Calu3 (cell line): Measurements from ENCODE around the gene TSPAN9. TPM values are rescaled to one million over a fixed set of nuclear protein-coding genes. Genes with fewer than 3 reads are reported as not detected.

Experiments used
- BruUV-seq: library from RNA; stranded (reverse); fragments of 400-500 nt; replicated peaks from 2 replicates; lab custom pipeline; 2021; lab: Mats Ljungman, UMichigan
- CTCF ChIA-PET: fragments of 300-600 bp; sonication (Branson Sonifier 250); formaldehyde crosslinking; loops from one replicate; lab custom pipeline; 2022; ENCODE audit warnings: antibody characterized with exemption; lab: Charles Lee
- DNase-seq: peaks from one replicate; pipeline ENCODE4 v3.0.0; 2022
- H3K27ac Mint-ChIP-seq: one replicate; pipeline ENCODE4 v1.8.0; 2022; ENCODE audit warnings: mixed read lengths; ENCODE audit not compliant: unreplicated experiment
- H3K27me3 Mint-ChIP-seq: one replicate; pipeline ENCODE4 v1.8.0; 2022; ENCODE audit warnings: mixed read lengths; ENCODE audit not compliant: unreplicated experiment
- H3K36me3 Mint-ChIP-seq: one replicate; pipeline ENCODE4 v1.8.0; 2022; ENCODE audit warnings: mild to moderate bottlenecking, moderate library complexity, mixed read lengths; ENCODE audit not compliant: insufficient read depth, unreplicated experiment
- H3K4me1 Mint-ChIP-seq: one replicate; pipeline ENCODE4 v1.8.0; 2022; ENCODE audit warnings: mild to moderate bottlenecking, low read depth, mixed read lengths; ENCODE audit not compliant: unreplicated experiment
- H3K4me3 Mint-ChIP-seq: one replicate; pipeline ENCODE4 v1.8.0; 2022; ENCODE audit warnings: mild to moderate bottlenecking, low read depth, moderate library complexity, mixed read lengths; ENCODE audit not compliant: unreplicated experiment
- H3K9me3 Mint-ChIP-seq: one replicate; pipeline ENCODE4 v1.8.0; 2022; ENCODE audit warnings: low read depth, mixed read lengths; ENCODE audit not compliant: unreplicated experiment
- CTCF ChIP-seq: fragments of 200-600 bp; IDR thresholded peaks from one replicate; pipeline ENCODE4 v1.8.0; 2022; ENCODE audit warnings: antibody characterized with exemption; ENCODE audit not compliant: unreplicated experiment
- intact Hi-C: fragments of 100-400 bp; cut with micrococcal nuclease; formaldehyde crosslinking; loops from one replicate; pipeline ENCODE4 v1.10.0; 2022; ENCODE audit not compliant: unreplicated experiment
- total RNA-seq: library from RNA; stranded (reverse); gene quantifications from 2 replicates; pipeline ENCODE4 v1.2.3, GENCODE V29; 2022

TSPAN9 gene
- total RNA-seq, 1 experiment from 2014 or later = 6.0 TPM

GRCh38 chr12:3288690-3289089, 211.5 kb downstream of the TSPAN9 start:
- Mint-ChIP-seq H3K27ac (no peak overlapping the region), H3K9me3 (no peaks in the 10 kb centered on the region), H3K27me3 (peaks cover 82% of the 10 kb centered on the region), H3K4me1 (no peaks in the 10 kb centered on the region), H3K36me3 (peaks cover 4% of the 10 kb centered on the region), H3K4me3 (no peak overlapping the region)
- TF ChIP-seq CTCF = no peak
- intact Hi-C loops = no loop called here
- CTCF ChIA-PET = no interaction called here
- no TSS peak for BruUV-seq
- no peak for DNase-seq

- DNase-seq = no peak
- no peaks in the 10 kb centered on the region for H3K9me3 Mint-ChIP-seq
- no TSS peak for BruUV-seq
- intact Hi-C loops = no loop called here
- no peak for TF ChIP-seq CTCF
- CTCF ChIA-PET = no interaction called here
- peaks cover 4% of the 10 kb centered on the region for H3K36me3 Mint-ChIP-seq
- peaks cover 86% of the 10 kb centered on the region for H3K27me3 Mint-ChIP-seq
- H3K4me1 Mint-ChIP-seq = no peaks in the 10 kb centered on the region
- H3K4me3 Mint-ChIP-seq = no peak overlapping the region
- H3K27ac Mint-ChIP-seq = no peak overlapping the region
Observed at GRCh38 chr12:3289702-3290101, 212.5 kb downstream of the TSPAN9 start.

- peaks cover 100% of the 10 kb centered on the region for H3K27me3 Mint-ChIP-seq
- BruUV-seq = no TSS peak
- no peak overlapping the region for H3K4me3 Mint-ChIP-seq
- no peaks in the 10 kb centered on the region for H3K4me1 Mint-ChIP-seq
- CTCF ChIA-PET = interaction anchor here (1.0 kb wide), 1 partner anchor 12 kb away, joined by 3 read pairs; no protein-coding TSS in a partner anchor
- H3K36me3 Mint-ChIP-seq = peaks cover 4% of the 10 kb centered on the region
- no peaks in the 10 kb centered on the region for H3K9me3 Mint-ChIP-seq
- no peak for DNase-seq
- TF ChIP-seq CTCF = no peak
- no peak overlapping the region for H3K27ac Mint-ChIP-seq
- intact Hi-C loops = no loop called here
Observed at GRCh38 chr12:3291939-3292338, 214.8 kb downstream of the TSPAN9 start.

- no peak for DNase-seq
- Mint-ChIP-seq H3K36me3 (peaks cover 4% of the 10 kb centered on the region), H3K4me1 (no peaks in the 10 kb centered on the region), H3K27me3 (peaks cover 95% of the 10 kb centered on the region), H3K9me3 (no peaks in the 10 kb centered on the region), H3K4me3 (no peak overlapping the region), H3K27ac (no peak overlapping the region)
- CTCF ChIA-PET = interaction anchor here (1.0 kb wide), 1 partner anchor 13 kb away, joined by 3 read pairs; no protein-coding TSS in a partner anchor
- intact Hi-C loops = no loop called here
- TF ChIP-seq CTCF = no peak
- BruUV-seq = no TSS peak
Observed at GRCh38 chr12:3292677-3293412, 215.7 kb downstream of the TSPAN9 start.
